GM18505 (cell line): Measurements from ENCODE around the gene KLHL18.
"Not testable (repeated sequence)": the region's sequence is repeated elsewhere in the genome, so short reads cannot be mapped to it uniquely, and the experiment has no call there.

ENCODE experiments used
- ATAC-seq: cut with Tn5 transposase; IDR thresholded peaks from one replicate; pipeline ENCODE4 v1.9.1; 2021; ENCODE audit not compliant: unreplicated experiment
- POLR2A ChIP-seq: IDR thresholded peaks from 4 replicates; pipeline ENCODE4 v1.6.1; 2011; ENCODE audit warnings: borderline replicate concordance; ENCODE audit not compliant: insufficient read depth, insufficient read length; ENCODE audit errors: extremely low read depth

KLHL18 gene

GRCh38 chr3:47282424-47283192 is at the start of gene KLHL18, which contains the start of gene KIF9:
TSS of gene KLHL18 (plus strand) at chr3:47282944. CDS start at chr3:47282966, 22 bp downstream.
TSS of gene KIF9 (minus strand) at chr3:47282799. CDS start at chr3:47277374, 5,425 bp downstream.
- peak; percentile 81 for ATAC-seq
- peak; percentile 79 for TF ChIP-seq POLR2A

- no peak for TF ChIP-seq POLR2A
- ATAC-seq = no peak
These were observed 44.7 kb upstream of the KLHL18 start for GRCh38 chr3:47238017-47238416.

DNA sequence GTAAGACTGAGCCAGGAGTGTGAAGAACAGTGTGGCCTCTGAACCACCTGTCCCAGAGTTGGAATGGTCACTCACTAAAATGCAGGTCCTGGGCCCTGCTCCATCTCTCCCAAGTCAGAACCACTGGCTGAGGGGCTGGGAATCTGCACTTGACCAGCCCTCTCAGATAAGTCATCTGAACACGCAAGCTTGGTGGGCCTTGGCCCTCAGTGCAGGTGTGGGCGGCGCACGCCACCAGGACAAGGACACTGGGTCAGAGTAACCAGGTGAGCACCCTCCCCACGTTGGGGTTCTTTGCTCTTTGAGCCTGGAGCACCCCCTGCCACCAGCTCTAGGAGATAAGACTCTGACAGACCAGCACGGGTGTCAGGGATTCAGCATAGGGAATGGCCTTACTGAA is 42.8 kb upstream of the KLHL18 start:
- no peak for TF ChIP-seq POLR2A
- no peak for ATAC-seq

DNA sequence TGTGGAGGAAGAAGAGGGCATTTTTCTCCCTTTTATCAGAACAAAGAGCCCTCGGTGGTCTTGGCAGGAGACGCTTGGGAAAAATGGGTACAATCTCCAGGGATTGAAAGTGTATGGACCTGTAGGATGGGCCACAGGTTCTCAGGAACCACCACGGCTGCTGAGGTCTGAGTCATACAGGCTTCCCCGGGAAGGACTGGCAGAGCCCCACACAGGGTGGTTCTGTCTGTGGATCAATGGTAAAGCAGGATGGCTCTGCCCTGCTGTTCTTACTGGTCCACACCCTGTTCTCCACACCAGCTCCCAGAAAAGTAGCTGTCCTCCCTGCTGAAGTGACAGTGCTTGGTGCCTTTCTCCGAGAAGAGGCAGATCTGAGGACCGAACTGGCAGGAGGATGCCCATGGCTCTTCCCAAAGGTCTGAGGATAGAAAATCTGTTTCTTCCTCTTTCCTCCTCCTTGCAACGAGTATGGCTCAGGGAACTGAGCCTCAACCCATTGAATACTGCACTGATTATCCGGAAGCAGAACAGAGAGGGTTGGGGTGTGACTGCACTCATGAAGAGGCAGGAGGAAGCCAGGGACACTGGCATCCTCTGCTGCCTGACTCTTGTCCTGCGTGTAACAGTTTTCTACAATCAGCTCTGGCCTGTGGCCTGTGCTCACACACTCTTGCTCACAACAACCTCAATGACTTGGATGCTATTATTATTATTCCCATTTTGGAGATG is 39.2 kb upstream of the KLHL18 start:
- ATAC-seq = no peak
- no peak for TF ChIP-seq POLR2A

GRCh38 chr3:47244531-47245100 is 38.1 kb upstream of the KLHL18 start:
- TF ChIP-seq POLR2A = no peak
- ATAC-seq = no peak

DNA sequence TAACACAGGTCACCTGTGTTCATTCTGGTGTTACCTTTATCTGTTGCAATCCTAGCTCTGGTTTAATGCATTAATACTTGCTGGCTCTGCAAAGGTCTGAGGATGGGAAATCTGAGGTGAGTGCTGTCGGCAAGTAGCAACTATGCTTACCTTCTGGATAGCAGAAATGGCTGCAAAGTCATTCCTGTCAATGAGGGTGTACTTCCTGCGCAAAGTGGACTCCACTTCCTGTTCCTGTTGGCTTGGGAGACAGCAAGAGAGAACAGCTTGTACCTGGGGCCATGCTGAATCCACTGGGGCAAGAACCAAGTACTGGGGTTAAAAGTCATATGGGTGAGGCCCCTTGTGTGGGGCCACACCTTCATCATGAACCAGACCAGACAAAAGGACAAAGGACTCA is 37.5 kb upstream of the KLHL18 start:
- TF ChIP-seq POLR2A = no peak
- ATAC-seq = no peak

- TF ChIP-seq POLR2A = no peak
- ATAC-seq = no peak
These were observed 35.3 kb upstream of the KLHL18 start for GRCh38 chr3:47247131-47248064.

DNA sequence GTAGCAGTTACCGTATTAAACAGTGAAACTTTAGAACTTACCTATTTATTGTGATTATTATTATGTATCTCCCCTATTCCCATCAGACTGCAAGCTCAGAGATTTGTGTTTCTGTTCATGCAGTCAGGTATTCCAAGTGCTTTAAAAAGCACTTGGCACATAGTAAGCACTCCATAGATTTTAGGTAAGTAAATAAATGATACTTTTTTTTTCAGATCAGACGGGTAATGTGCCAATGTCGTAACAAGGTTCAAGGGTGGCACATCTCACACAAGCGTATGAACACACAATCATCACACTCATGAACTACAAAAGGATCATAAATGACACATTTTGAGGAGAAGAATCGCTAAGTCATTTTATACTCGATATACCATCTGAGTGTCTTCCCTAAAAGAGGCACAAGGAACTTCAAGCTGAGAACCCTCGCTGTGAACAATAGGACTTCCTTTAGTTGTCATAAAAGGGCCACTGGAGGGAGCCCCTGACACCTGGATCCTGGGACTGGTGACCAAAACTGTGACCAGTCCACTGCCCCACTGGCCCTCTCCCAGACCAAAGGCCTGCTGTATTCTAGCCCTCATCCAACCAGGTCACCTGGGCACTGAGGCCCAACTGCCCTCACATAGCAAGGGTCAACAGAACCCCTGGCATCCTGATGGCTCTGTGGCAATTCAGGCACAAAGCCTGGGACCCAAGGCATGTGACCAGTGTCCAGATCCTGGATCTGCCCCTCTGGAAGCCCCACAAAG is 32.3 kb upstream of the KLHL18 start:
- no peak for TF ChIP-seq POLR2A
- ATAC-seq = no peak

- not testable (repeated sequence) for ATAC-seq
These were observed 31.7 kb upstream of the KLHL18 start for GRCh38 chr3:47251085-47251484.

- TF ChIP-seq POLR2A = no peak
- no peak for ATAC-seq
These were observed 31.1 kb upstream of the KLHL18 start for GRCh38 chr3:47251689-47252088.

DNA sequence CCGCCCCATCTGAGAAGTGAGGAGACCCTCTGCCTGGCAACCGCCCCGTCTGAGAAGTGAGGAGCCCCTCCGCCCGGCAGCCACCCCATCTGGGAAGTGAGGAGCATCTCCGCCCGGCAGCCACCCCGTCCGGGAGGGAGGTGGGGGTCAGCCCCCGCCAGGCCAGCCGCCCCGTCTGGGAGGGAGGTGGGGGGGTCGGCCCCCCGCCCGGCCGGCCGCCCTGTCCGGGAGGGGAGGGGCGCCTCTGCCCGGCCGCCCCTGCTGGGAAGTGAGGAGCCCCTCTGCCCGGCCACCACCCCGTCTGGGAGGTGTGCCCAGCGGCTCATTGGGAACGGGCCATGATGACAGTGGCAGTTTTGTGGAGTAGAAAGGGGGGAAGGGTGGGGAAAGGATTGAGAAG is 26.4 kb upstream of the KLHL18 start:
- not testable (repeated sequence) for ATAC-seq

DNA sequence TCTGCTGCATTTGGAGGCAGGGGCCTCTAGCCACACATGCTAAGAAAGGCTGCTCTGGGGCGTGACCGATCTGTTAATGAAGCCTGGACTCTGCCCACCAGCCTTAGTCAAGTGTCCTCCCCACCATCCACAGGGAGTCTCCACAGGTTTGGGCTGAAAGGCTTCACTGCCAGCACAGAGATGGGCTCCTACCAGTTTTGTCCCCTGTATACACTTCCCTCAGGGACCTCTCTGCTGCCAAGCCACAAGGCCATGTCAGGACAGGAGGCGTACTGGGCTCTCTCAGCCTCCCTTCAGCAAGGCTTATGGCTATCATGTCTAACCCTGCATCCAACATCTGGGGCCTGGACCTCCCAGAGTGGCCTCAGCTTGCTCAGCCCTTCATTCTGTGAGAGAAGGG is 23.6 kb upstream of the KLHL18 start:
- no peak for ATAC-seq
- no peak for TF ChIP-seq POLR2A
